DMS153 treated with DMSO at 0.1 percent for 48 hours (cell line): Measurements from ENCODE around the gene TRIM58.

Source experiments
- DNase-seq: peaks from one replicate; lab custom pipeline; 2025; ENCODE audit not compliant: unreplicated experiment; lab: John Stamatoyannopoulos, UW

The TRIM58 gene, protein sequence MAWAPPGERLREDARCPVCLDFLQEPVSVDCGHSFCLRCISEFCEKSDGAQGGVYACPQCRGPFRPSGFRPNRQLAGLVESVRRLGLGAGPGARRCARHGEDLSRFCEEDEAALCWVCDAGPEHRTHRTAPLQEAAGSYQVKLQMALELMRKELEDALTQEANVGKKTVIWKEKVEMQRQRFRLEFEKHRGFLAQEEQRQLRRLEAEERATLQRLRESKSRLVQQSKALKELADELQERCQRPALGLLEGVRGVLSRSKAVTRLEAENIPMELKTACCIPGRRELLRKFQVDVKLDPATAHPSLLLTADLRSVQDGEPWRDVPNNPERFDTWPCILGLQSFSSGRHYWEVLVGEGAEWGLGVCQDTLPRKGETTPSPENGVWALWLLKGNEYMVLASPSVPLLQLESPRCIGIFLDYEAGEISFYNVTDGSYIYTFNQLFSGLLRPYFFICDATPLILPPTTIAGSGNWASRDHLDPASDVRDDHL

DNA sequence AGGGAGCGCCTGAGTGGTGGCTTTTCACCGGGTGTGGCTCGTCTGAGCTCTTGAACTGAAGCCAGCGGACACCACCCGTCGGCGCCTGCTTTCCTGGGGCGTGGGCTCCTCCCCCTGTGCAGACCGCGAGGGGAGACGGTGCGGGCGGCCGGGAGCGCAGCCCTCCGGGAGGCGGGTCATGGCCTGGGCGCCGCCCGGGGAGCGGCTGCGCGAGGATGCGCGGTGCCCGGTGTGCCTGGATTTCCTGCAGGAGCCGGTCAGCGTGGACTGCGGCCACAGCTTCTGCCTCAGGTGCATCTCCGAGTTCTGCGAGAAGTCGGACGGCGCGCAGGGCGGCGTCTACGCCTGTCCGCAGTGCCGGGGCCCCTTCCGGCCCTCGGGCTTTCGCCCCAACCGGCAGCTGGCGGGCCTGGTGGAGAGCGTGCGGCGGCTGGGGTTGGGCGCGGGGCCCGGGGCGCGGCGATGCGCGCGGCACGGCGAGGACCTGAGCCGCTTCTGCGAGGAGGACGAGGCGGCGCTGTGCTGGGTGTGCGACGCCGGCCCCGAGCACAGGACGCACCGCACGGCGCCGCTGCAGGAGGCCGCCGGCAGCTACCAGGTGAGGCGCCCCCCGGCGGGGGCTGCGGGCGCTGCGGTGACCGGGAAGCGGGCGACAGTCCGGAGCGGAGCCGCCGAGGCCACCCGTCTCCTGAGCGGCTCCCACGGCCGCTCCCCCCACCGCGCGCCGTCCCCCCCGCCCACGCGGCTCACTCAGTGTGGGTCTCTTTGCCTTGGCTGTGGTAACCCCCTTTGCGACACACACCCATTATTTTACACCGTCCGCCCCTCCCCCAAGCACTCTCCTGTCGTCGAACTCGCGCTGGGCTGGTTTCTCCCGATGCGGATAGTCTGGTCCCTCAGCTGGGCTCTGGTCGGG, at the start of gene TRIM58:
TRIM58 (plus strand) TSS at position 119 of the 916 bp plus-strand sequence; CDS start at position 179, 60 bp downstream.
- no peak for DNase-seq

DNA sequence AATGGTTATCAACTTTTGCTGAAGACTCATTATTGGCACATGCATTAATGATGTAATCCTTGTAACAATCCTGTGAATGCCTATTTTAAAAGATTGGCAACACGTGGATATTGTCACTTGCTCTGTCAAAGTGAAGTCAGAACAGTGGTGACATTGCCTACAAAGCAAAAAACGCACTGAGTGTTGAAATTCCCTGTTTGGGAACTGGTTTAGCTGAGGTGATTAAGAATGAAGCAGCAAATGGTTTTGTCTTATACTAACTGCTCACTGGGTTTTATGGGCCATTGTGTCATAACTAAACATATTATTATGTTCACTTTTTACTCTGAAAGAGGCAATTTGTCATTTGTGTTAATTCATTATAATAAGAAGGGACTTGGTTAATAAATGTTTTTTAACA, 44.4 kb upstream of the TRIM58 start:
- no peak for DNase-seq

DNA sequence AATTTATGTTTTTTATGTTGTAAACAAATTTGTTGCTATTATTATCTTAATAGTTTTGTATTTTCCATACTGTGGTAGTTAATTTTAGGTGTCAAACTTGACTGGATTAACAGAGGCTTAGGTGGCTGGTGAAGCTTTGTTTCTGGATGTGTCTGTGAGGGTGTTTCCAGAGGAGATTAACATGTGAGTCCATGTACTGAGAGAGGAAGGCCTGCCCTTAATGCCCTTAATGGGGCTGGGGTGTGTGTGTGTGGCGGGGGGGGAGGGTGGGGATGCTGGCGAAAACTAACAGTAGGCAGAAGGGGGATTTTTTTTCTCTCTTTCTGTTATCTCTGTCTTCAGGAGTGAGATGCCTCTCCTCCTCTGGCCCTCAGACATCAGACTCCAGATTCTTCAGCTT, 34.9 kb upstream of the TRIM58 start:
- DNase-seq, result no peak

DNA sequence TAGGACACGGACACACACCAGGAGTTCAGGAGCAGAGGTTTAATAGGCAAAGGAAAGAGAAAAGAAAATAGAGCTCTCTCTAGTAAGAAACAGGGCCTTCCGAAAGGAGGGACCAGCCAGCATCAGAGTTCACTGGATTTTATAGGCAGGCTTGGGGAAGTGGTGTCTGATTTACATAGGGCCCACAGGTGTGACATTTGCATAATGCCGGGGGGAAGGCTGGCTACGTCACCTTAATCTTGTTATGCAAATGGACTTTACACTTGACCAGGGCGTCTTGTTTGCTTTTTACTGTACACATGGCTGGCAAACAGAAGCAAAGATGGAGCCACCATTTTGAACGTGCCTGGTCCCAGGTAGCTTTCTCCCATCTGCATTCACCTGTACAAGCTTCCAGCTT, 33.0 kb upstream of the TRIM58 start, which contains the start of gene OR14A16:
OR14A16 (minus strand) TSS at position 97 of the 400 bp plus-strand sequence. CDS start 8,390 bp downstream, outside the sequence.
- no peak for DNase-seq

DNA sequence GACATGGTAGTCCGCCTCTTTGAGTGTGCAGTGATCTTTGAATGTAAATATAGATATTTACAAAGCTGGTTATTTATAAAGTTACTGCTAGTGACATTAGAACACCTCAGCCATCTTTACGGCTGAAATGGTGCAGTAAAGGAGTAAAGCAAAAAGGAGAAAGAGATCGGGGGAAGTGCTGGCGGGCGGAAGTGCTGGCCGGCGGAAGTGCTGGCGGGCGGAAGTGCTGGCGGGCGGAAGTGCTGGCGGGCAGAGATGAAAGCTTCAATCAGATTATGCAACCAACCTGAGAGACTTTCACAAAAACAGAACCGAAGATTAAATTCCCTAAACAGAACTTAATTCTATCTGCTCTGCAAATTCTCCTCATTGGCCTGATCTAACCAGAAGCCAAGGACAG, 31.6 kb upstream of the TRIM58 start:
- DNase-seq, result no peak

DNA sequence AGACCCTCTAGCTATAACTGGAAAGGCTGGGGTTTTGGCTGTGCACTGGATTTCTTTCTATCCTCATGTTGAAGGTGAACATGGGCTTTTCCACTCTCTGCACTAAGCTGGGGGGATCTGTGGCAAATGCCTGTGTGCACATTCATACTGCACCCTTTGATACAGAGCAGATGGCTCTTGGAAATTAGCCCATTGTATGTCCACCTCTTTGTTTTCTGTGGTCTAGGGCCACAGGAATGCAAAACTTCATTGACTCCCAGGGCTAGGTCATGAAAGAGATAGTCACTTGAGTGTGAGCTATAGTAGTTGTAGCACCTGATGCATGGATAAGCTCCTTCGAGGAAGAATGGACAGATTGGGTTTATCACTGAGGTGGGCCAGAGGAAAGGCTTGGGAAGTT, 27.3 kb upstream of the TRIM58 start:
- no peak for DNase-seq

DNA sequence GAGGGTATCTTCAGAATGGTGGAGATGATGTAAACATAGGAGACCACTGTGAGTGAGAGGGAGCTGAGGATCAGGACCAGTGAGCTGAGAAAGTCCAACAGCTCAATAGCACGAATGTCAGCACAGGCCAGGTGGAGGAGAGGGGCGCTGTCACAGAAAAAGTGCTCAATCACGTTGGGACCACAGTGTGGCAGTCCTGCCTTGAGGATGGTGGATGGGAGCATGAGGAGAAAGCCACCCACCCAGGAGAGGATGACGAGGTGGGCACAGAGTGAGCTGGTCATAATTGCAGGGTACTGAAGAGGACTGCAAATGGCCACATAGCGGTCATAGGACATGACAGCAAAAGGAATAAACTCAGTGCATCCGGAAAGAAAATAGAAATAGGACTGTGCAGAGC, 23.4 kb upstream of the TRIM58 start:
- DNase-seq, result no peak

DNA sequence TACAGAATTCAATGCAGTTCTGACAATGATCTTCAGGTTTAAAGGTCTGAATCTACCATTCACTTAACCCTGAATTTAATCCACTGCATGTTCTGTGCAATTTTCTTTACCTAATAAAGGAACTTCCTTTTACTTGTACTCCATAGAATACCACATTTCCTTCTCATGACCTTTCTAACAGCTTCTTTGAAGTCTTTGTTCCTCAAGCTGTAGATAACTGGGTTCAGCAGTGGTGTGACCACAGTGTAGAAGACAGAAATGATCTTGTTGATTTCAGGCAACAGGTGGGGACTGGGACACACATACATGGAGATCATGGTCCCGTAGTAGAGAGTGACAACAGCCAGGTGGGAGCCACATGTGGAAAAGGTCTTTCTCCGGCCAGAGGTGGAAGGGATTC, 16.2 kb upstream of the TRIM58 start:
- DNase-seq, result no peak

DNA sequence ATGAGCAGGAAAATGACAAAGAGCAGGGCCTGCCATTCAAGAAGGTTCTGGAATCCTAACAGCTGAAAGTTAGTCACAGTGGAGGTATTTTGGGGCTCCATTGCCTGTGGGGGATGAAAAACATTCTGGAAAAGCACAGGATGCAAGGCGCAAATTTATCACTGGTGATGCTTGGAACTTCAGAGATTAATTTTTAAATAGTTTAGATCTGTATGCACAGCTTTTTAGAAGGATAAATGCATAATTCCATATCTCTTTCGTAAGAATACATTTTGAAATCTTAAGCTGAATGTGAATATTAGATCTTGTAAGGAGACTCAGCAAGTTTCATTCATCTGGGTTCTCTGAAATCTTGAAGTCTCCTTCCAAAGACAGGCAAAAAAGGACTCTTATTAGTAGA, 15.2 kb upstream of the TRIM58 start, which contains the start of gene OR11L1:
OR11L1 (minus strand) TSS at position 101 of the 400 bp plus-strand sequence; CDS start at position 101, 0 bp downstream.
- no peak for DNase-seq

DNA sequence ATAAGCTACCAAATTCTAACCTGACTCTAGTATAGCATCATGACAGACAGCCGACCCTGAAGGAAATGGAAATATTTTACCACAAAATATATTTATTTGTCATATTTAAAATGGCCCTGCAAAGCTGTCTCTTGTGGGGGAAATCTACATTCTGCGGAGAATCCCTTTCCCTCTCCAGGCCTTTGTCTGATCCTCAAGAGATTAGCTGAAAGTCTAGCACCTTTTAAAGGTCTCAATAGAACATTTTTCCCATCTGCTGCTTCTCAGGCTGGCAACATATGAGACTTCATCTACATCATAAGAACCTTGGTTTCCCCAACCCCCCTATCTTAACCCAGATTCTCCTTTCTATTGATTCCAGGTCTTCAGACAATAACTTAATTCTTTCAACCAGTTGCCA, 13.6 kb upstream of the TRIM58 start:
- DNase-seq, result no peak

DNA sequence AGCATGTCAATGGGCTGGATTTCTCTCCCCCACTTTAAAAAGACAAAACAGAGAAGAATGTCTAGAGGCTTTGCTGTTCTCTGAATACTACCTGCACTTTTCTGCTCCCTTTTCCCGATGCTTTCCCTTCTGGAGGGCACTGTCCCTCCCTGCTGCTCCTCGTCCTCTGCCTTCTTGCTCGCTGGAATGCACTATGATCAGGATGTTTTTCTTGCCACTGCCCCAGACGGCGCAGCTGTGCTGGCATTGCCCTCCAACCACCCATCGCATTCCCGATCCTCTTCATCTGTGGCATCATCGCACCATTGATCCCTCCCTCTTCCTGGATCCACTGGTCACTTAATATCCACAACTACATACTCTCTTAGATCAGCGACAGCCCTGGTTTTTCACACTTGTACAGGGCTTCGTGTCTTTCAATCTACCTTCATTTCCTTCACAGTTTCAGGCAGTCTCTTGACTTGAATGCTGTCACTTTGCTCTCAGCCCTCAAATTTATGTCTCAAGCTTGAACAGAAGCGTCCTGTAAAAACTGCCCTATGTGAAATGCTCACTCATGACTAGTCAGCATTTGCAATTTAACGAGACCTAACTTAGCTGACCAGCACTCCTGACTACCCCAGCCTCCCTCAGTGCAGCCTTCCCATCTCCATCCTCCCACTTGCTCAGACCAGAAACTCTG, 11.8 kb upstream of the TRIM58 start:
- no peak for DNase-seq

DNA sequence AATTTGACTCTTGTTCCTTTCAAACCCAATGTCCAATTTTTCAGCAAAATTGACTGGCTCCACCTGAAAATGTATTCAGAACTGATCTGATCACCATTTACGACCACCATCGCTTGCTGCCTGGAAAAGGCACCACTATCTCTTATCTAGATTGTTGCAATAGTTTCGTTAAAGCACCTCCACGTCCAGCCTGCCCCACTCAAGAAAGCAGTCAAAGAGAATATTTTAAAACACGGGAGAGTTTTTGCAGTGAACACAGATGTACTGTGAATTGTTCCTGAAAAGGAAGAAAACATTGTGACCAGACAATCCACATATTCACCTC, 11.3 kb upstream of the TRIM58 start:
- no peak for DNase-seq

DNA sequence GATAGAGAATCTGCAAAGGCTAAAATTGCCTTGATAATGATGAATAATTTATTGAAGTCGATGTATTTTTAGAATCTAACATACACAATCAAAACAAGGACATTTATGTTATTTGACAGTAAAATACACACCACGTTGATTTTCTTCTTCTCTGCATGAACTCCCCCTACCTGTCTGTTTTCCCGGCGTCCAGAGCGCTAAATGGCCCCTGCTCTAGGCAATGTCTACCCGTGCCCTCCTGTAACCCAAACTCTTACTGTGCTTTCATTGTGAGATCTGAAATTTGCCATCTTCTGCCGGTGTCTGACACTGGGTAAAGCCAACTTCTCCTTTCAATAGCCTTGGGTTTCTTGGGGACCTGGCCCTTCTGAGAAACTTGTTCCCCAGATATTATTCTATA, 8.6 kb upstream of the TRIM58 start:
- no peak for DNase-seq

DNA sequence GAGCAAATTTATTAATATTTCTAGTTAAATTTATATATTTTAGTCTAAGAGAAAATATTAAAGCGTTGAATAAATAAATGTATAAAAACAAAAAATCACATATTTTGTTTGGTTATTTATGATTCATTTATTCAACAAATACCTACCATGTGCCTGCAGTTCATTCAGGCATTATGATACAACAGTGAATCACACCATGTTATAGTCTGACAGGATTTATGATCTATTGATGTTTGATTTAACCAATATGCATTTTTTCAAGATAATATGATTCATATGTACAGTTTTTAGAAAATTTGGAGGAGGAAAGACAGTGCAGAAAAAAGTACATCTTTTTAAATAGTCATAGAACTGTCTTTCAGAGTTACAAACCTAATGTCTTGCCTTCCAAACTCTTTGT, 7.4 kb upstream of the TRIM58 start:
- DNase-seq, result no peak

DNA sequence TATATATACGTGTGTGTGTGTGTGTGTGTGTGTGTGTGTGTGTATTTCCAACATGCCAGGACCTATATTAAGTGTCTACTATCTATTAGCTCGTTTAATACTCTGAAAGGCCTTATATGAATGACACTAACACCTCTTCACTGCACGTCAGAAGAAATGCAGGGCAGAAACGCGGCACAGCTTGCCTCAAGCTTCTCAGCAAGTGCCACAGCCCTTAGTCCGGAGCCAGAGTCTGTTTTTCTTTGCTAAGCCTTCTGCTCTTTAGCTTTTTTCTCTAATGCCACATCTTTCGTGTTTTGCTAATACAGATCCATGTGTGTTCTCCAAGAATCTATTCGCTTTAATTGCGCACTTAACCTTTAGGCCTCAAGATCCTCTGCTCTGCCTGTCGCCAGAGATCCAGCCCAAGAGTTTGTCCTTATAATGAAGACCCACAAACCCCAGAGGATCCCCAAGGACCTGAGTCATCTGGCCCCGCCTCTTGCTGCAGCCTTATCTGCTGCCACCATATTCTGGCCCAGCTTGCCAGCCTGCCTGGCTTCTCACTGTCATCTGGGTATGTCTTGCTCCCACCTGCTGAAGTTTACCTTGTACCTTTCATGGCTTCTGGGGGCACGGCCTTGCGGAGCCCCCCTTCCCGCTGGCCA, 2.0 kb upstream of the TRIM58 start:
- DNase-seq, result no peak

DNA sequence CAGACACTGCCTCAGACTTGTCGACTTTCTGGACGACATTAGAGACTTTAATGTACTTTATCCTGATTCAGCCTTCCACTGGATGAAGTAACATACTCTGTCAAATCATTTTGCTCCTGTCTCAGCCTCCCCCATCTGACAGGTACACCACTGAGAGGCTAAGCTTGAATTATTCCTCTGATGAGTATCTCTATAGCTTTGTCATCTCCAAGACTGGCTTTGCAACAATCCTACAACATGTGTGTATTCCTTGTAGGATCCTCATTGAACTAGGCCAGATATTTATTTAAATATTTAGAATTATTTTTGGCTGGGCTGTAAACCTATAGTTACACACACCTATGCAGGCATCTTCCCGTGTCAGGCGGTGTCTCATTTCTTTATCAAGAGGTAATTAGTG, 1.1 kb upstream of the TRIM58 start:
- no peak for DNase-seq

DNA sequence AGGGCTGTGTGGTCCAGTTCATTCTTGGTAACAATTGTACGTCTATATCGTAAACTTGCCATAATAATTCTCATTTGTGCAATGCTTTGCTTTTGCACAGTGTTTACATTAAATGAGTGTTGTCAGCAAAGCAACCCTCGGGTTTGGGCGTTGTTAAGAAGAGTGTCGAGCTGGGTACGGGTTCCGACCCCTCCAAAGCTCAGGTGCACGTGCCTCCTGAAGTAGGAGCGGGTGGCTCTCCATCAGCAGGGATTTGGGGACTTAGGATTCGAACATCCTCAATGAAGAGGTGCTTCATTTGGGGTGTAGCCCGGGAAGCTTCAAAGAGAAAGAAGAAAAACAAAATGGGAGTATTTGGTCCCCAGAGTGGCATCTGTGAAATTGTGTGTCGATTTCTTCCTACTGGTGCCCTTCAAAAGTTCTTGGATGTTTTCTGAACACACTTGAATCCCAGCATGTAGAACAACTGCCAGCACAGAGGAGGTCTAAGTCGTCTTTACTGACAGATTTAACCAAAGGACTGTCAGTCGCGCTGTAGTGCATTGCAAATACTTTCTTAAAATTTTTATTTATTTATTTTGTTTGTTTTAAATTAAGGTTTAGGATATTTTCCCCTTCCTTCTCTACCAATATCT, 1.1 kb downstream of the TRIM58 start:
- DNase-seq, result no peak

DNA sequence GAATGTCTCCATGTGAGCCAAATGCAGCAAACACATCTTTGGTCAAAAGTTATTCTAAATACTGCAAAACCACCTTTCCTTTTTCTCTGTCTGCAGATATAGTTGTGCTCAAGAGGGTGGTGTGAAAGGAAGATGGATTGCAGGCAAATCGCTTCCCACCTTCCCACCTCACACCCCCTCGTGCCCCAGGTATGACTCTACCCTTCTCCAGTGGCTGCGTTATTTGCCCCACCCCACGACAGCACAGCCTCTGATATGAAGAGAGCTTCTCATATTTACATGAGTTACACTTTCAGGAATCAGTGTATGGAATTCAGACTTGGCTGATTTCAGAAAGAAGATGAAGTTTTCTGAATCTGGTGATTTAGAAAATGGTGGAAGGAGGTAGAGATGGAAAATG, 5.8 kb downstream of the TRIM58 start:
- DNase-seq, result no peak

DNA sequence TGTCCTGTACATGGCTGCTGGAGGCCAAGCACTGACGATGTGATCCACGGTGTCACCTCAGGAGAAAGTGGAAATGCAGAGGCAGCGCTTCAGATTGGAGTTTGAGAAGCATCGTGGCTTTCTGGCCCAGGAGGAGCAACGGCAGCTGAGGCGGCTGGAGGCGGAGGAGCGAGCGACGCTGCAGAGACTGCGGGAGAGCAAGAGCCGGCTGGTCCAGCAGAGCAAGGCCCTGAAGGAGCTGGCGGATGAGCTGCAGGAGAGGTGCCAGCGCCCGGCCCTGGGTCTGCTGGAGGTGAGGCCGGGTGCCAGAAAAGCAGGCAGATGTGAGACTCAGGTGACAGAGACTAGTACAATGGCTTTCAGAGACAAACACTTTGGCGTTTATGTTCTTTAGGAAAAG, 7.7 kb downstream of the TRIM58 start:
- no peak for DNase-seq

DNA sequence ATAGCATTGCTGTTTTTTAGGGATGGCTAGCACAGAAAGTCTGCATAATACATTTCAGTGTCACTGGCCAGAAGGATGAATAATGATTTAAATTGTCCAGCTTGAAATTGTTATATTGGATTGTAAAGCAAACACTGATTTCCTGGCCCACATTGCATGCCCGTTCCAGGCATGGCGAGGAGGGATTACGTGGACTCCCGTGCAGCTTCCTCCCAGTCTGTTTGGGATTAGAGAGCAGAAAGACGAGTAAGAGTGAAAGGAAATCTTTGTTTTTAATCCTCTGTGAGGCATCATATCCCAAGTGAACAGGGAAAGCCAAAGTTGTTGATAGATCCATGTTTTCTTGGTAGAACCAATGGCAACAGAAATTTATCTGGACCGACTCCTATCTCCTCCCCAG, 8.4 kb downstream of the TRIM58 start:
- DNase-seq, result no peak
